Transverse colon (tissue), 4 donors: Measurements from ENCODE around the gene ADCY5. TPM values are rescaled to one million over a fixed set of nuclear protein-coding genes. Genes with fewer than 3 reads are reported as not detected.

Experiments
- DNase-seq: peaks from one replicate; pipeline ENCODE4 v3.0.0-alpha.2; 2019
- H3K27ac ChIP-seq, 4 donors: fragments of 200-600 bp; sonication (generic); 2 replicates each; pipeline ENCODE4 v1.5.1; 2016 to 2018; ENCODE audit warnings: inconsistent platforms in 4 of 4
- H3K27me3 ChIP-seq: fragments of 200-600 bp; sonication (generic); 2 replicates; pipeline ENCODE4 v1.5.1; 2017; ENCODE audit warnings: inconsistent platforms
- H3K36me3 ChIP-seq, 4 donors: fragments of 200-600 bp; sonication (generic); 2 replicates each; pipeline ENCODE4 v1.5.1; 2017 to 2019; ENCODE audit warnings: inconsistent platforms in 4 of 4
- H3K4me1 ChIP-seq, 4 donors: fragments of 200-600 bp; sonication (generic); 2 replicates each; pipeline ENCODE4 v1.5.1; 2017 to 2020; ENCODE audit warnings: inconsistent platforms in 4 of 4
- H3K4me3 ChIP-seq, 4 donors: fragments of 200-600 bp; sonication (generic); 1 replicate in 1 of 4; 2 replicates in 3 of 4; pipeline versions ENCODE4 v1.5.1 to v1.6.1; 2017 to 2019; ENCODE audit warnings: inconsistent platforms in 4 of 4
- H3K9me3 ChIP-seq, 2 donors: fragments of 200-600 bp; sonication (generic); 2 replicates each; pipeline ENCODE4 v1.5.1; 2017 to 2019; ENCODE audit warnings: inconsistent platforms in 2 of 2
- CTCF ChIP-seq, 5 experiments: fragments of 200-600 bp in 3 of 5; fragments of 450-650 bp in 2 of 5; sonication (generic) in 3 of 5; IDR thresholded peaks; 1 replicate in 2 of 5; 2 replicates in 3 of 5; pipeline ENCODE4 v1.5.1; 2016 to 2017; ENCODE audit warnings: antibody characterized with exemption in 5 of 5, inconsistent platforms in 3 of 5, mild to moderate bottlenecking in 2 of 5, moderate library complexity in 1 of 5
- EP300 ChIP-seq: sonication (generic); formaldehyde crosslinking; IDR thresholded peaks from one replicate; pipeline ENCODE4 v1.6.1; 2017; ENCODE audit warnings: antibody characterized with exemption, low read depth
- POLR2A ChIP-seq: fragments of 450-650 bp; IDR thresholded peaks from one replicate; pipeline ENCODE4 v1.6.1; 2016; ENCODE audit warnings: antibody characterized with exemption, mild to moderate bottlenecking, moderate library complexity
- POLR2AphosphoS5 ChIP-seq, 3 donors: sonication (generic); formaldehyde crosslinking; IDR thresholded peaks; one replicate each; pipeline ENCODE4 v1.6.1; 2016; ENCODE audit warnings: antibody characterized with exemption in 3 of 3
- WGBS, 2 donors: methylation state at CpG; one replicate each; pipeline ENCODE4 v1.1.5; 2018; ENCODE audit warnings: low coverage in 1 of 2; 5-methylcytosine and 5-hydroxymethylcytosine counted together
- in situ Hi-C, 4 donors: fragments of 200-750 bp; cut with MboI; loops; one replicate each; pipeline versions ENCODE4 v1.15.0 to v1.15.1; 2017; ENCODE audit warnings: low sequenced_read_pairs in 3 of 4, low pct_ligation_motif_present in 1 of 4, low pct_unique_long_range_greater_than_20kb in 1 of 4
- intact Hi-C: fragments of 100-400 bp; cut with DNase I; formaldehyde crosslinking; loops from one replicate; pipeline ENCODE4 v1.15.1; 2023; ENCODE audit warnings: low total_unique reads
- total RNA-seq, 4 donors: library from RNA; depleted of rRNA; stranded (reverse); fragments of >200 nt; gene quantifications; one replicate each; pipeline ENCODE4 v1.1.0, GENCODE V29; 2016

Gene ADCY5
- total RNA-seq, 4 donors from 2014 or later, result 13.9 to 42.0 (median 28.6) TPM

- Histone ChIP-seq H3K4me3 (no peak overlapping the region), H3K36me3 (peaks cover 0 to 9% (median 0%) of the 10 kb centered on the region in 4 donors), H3K4me1 (no peaks in the 10 kb centered on the region), H3K27ac (no peak overlapping the region), H3K27me3 (no peaks in the 10 kb centered on the region), H3K9me3 (no peaks in the 10 kb centered on the region)
- TF ChIP-seq POLR2AphosphoS5 (IDR thresholded peaks at IDR 0.05), result no peak
- no peak for TF ChIP-seq POLR2A
- no peak for TF ChIP-seq CTCF (IDR thresholded peaks at IDR 0.05)
- no peak for DNase-seq
- in situ Hi-C loops, result loop anchor here in 2 of 4 donors (25.0 kb wide), 1 partner anchor 334 kb away; no protein-coding TSS in a partner anchor
- WGBS, 2 donors, result 66 to 67% methylated on average over 4 to 5 of the region's 5 CpGs
- intact Hi-C loops, result no loop called here
Measured at GRCh38 chr3:123271466-123272159, 177.3 kb downstream of the ADCY5 start.

GRCh38 chr3:123270818-123271217 lies 178.1 kb downstream of the ADCY5 start:
- H3K27me3 ChIP-seq, result no peaks in the 10 kb centered on the region
- in situ Hi-C loops (loop anchor here in 2 of 4 donors (25.0 kb wide), 1 partner anchor 334 kb away; no protein-coding TSS in a partner anchor), intact Hi-C loops (no loop called here)
- no peak for DNase-seq
- TF ChIP-seq POLR2AphosphoS5 (IDR thresholded peaks at IDR 0.05) (no peak), EP300 (no peak)
- H3K27ac ChIP-seq, result no peak overlapping the region
- H3K9me3 ChIP-seq, result no peaks in the 10 kb centered on the region
- H3K36me3 ChIP-seq, result peaks cover 0 to 9% (median 0%) of the 10 kb centered on the region in 4 donors
- no peak overlapping the region for H3K4me3 ChIP-seq
- H3K4me1 ChIP-seq, result no peaks in the 10 kb centered on the region
- 66 to 79% methylated on average over 2 of the region's 2 CpGs for WGBS, 2 donors

GRCh38 chr3:123267821-123268220 lies 181.1 kb downstream of the ADCY5 start:
- H3K9me3 ChIP-seq, result no peaks in the 10 kb centered on the region
- in situ Hi-C loops (loop anchor here in 2 of 4 donors (25.0 kb wide), 1 partner anchor 331 kb away; no protein-coding TSS in a partner anchor), intact Hi-C loops (no loop called here)
- TF ChIP-seq POLR2A (no peak), POLR2AphosphoS5 (IDR thresholded peaks at IDR 0.05) (no peak), EP300 (no peak), CTCF (IDR thresholded peaks at IDR 0.05) (no peak)
- WGBS, 2 donors, result 82 to 90% methylated on average over 2 of the region's 2 CpGs
- no peak overlapping the region for H3K27ac ChIP-seq
- H3K36me3 ChIP-seq, result peaks cover 0 to 9% (median 0%) of the 10 kb centered on the region in 4 donors
- DNase-seq, result no peak
- no peaks in the 10 kb centered on the region for H3K27me3 ChIP-seq
- no peaks in the 10 kb centered on the region for H3K4me1 ChIP-seq
- H3K4me3 ChIP-seq, result no peak overlapping the region

- in situ Hi-C loops, result loop anchor here in 2 of 4 donors (25.0 kb wide), 1 partner anchor 327 kb away; no protein-coding TSS in a partner anchor
Measured at GRCh38 chr3:123263941-123264340, 184.9 kb downstream of the ADCY5 start.

More at GRCh38 chr3:123263941-123264340, 184.9 kb downstream of the ADCY5 start:
- intact Hi-C loops, result no loop called here
- no peak for DNase-seq
- TF ChIP-seq POLR2A (no peak), EP300 (no peak), POLR2AphosphoS5 (IDR thresholded peaks at IDR 0.05) (no peak), CTCF (IDR thresholded peaks at IDR 0.05) (no peak)
- H3K4me1 ChIP-seq, result no peaks in the 10 kb centered on the region
- H3K27me3 ChIP-seq, result no peaks in the 10 kb centered on the region
- no peaks in the 10 kb centered on the region for H3K36me3 ChIP-seq
- H3K27ac ChIP-seq, result no peak overlapping the region
- 80 to 93% methylated on average over 1 to 2 of the region's 2 CpGs for WGBS, 2 donors
- H3K9me3 ChIP-seq, result no peaks in the 10 kb centered on the region
- H3K4me3 ChIP-seq, result no peak overlapping the region
